PC-9 (cell line): ENCODE data around the gene HIGD1A. TPM values are rescaled to one million over a fixed set of nuclear protein-coding genes. Genes with fewer than 3 reads are reported as not detected.

ENCODE experiments used
- BruUV-seq: library from RNA; stranded (reverse); fragments of 400-500 nt; replicated peaks from 2 replicates; lab custom pipeline; 2021; lab: Mats Ljungman, UMichigan
- CTCF ChIA-PET: fragments of 300-600 bp; sonication (Branson Sonifier 250); formaldehyde crosslinking; loops from one replicate; lab custom pipeline; 2022; ENCODE audit warnings: antibody characterized with exemption; lab: Charles Lee
- POLR2A ChIA-PET: fragments of 300-600 bp; sonication (Branson Sonifier 250); formaldehyde crosslinking; loops from one replicate; lab custom pipeline; 2022; ENCODE audit warnings: antibody characterized with exemption; ENCODE audit not compliant: unreplicated experiment; lab: Charles Lee
- DNase-seq, 2 experiments: peaks; one replicate each; pipeline versions ENCODE4 v3.0.0 to v3.0.0-alpha.2; 2015 to 2022; ENCODE audit warnings: mixed read lengths in 1 of 2
- H2AFZ ChIP-seq: fragments of 200-600 bp; sonication (generic); 2 replicates; pipeline ENCODE4 v1.8.1; 2017; ENCODE audit warnings: antibody characterized with exemption
- H3F3A ChIP-seq: fragments of 200-600 bp; sonication (generic); 2 replicates; pipeline ENCODE4 v1.8.1; 2017; ENCODE audit warnings: antibody characterized with exemption, mild to moderate bottlenecking, low read depth; ENCODE audit not compliant: insufficient read depth
- H3K27ac ChIP-seq: fragments of 200-600 bp; sonication (generic); 2 replicates; pipeline ENCODE4 v1.6.1; 2016; ENCODE audit warnings: mixed run types
- H3K27me3 ChIP-seq: fragments of 200-600 bp; sonication (generic); 2 replicates; pipeline ENCODE4 v1.6.1; 2016; ENCODE audit warnings: low read depth, mixed run types; ENCODE audit not compliant: insufficient read depth
- H3K36me3 ChIP-seq: fragments of 200-600 bp; sonication (generic); 2 replicates; pipeline ENCODE4 v1.6.1; 2016; ENCODE audit warnings: low read depth, mixed run types
- H3K4me1 ChIP-seq: fragments of 200-600 bp; sonication (generic); replicated peaks from 2 replicates; pipeline ENCODE4 v1.6.1; 2016; ENCODE audit warnings: mixed run types; ENCODE audit not compliant: insufficient read depth
- H3K4me2 ChIP-seq: fragments of 200-600 bp; sonication (generic); 2 replicates; pipeline ENCODE4 v1.6.1; 2017; ENCODE audit warnings: mixed run types
- H3K4me3 ChIP-seq: fragments of 200-600 bp; sonication (generic); 2 replicates; pipeline ENCODE4 v1.6.1; 2016; ENCODE audit warnings: mixed run types
- H3K79me2 ChIP-seq: fragments of 200-600 bp; sonication (generic); 2 replicates; pipeline ENCODE4 v1.6.1; 2017; ENCODE audit warnings: low read depth, mixed run types
- H3K9me2 ChIP-seq: fragments of 200-600 bp; sonication (generic); 2 replicates; pipeline ENCODE4 v1.8.1; 2017; ENCODE audit warnings: mild to moderate bottlenecking; ENCODE audit not compliant: insufficient read depth
- H3K9me3 ChIP-seq: fragments of 200-600 bp; sonication (generic); 2 replicates; pipeline ENCODE4 v1.8.1; 2016; ENCODE audit warnings: low read depth; ENCODE audit not compliant: insufficient read depth
- H4K20me1 ChIP-seq: fragments of 200-600 bp; sonication (generic); 2 replicates; pipeline ENCODE4 v1.8.1; 2017; ENCODE audit not compliant: insufficient read depth
- CTCF ChIP-seq: fragments of 200-600 bp; sonication (generic); conservative IDR thresholded peaks from 2 replicates; pipeline ENCODE4 v1.6.1; 2017; ENCODE audit warnings: mixed run types, antibody characterized with exemption, mild to moderate bottlenecking, moderate library complexity
- EZH2 ChIP-seq: fragments of 200-600 bp; sonication (generic); IDR thresholded peaks from 2 replicates; pipeline ENCODE4 v1.8.0; 2017; ENCODE audit warnings: antibody characterized with exemption, low read depth
- intact Hi-C: fragments of 100-400 bp; cut with micrococcal nuclease; formaldehyde crosslinking; loops from one replicate; pipeline ENCODE4 v1.10.0; 2022; ENCODE audit not compliant: unreplicated experiment
- total RNA-seq: library from RNA; stranded (reverse); gene quantifications from 2 replicates; pipeline ENCODE4 v1.2.3, GENCODE V29; 2021

HIGD1A gene
- total RNA-seq, 1 experiment from 2014 or later = 69.7 TPM

DNA sequence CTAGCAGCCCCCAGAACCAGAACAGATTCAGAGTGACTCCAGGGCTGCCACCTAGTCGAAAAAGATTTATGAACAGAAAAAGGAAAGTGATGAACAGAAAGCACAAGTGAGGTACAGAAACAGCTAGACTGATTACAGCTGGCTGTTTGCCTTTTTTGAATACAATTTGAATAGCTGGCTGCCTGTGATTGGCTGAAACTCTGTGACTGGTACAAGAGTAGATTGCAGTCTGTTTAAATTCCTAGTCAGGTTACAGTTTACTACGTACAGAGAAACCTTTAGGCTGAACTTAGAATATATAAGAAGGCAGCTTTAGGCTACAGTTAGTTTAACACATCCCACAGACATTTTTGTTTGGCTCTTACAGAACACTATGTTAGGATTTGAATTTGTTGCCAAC is 41.3 kb downstream of the HIGD1A start:
- intact Hi-C loops = no loop called here
- TF ChIP-seq EZH2 (no peak), CTCF (no peak)
- Histone ChIP-seq H3K27me3 (no peaks in the 10 kb centered on the region), H3K9me2 (no peaks in the 10 kb centered on the region), H3K27ac (no peak overlapping the region), H3K4me1 (peaks cover 7% of the 10 kb centered on the region; the same call in 1 of the 2 replicates), H2AFZ (no peak overlapping the region), H3F3A (peaks cover 9% of the 10 kb centered on the region), H3K9me3 (no peaks in the 10 kb centered on the region; the same call in 1 of the 2 replicates), H3K4me2 (no peak overlapping the region), H3K4me3 (no peak overlapping the region), H3K79me2 (no peaks in the 10 kb centered on the region), H4K20me1 (no peaks in the 10 kb centered on the region), H3K36me3 (no peaks in the 10 kb centered on the region)
- ChIA-PET POLR2A (no interaction called here), CTCF (no interaction called here)
- no TSS peak for BruUV-seq
- no peak for DNase-seq

DNA sequence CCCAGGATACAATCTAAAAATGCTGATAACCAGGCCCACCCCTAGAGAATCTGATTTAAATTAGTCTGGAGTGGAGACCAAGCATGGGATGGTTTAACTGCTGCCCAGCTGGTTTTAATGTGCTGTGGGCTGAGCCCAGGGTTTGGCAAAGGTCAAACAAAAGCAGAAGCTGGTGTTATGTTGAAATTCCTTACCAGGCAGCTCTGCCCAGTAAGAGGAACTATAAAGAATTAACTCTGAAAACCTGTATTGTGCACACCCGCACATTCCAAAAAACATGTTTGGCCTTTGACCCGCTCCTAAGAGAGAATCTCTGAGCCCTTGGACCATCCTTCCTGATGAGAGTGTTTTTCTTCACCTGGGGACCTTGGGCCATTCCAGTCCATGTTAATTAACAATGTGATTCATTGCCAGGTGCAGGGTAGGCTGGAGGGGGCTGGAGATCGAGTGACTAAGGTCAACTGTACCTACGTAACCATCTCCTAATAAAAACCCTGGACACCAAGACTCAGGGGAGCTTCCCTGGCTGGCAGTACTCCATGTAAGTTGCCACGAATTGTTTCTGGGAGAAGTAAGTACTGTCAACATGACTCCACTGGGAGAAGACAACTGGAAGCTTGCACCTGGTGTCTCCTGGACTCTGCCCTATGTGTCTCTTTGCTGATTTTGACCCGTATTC is 42.1 kb downstream of the HIGD1A start:
- H3F3A ChIP-seq = peaks cover 9% of the 10 kb centered on the region
- no peaks in the 10 kb centered on the region; the same call in 1 of the 2 replicates for H3K9me3 ChIP-seq
- CTCF ChIA-PET = interaction anchor here (0.6 kb wide), 1 partner anchor 210 kb away, joined by 4 read pairs; no protein-coding TSS in a partner anchor
- no peaks in the 10 kb centered on the region for H3K27me3 ChIP-seq
- no peaks in the 10 kb centered on the region for H3K79me2 ChIP-seq
- H3K4me3 ChIP-seq = no peak overlapping the region
- H3K9me2 ChIP-seq = no peaks in the 10 kb centered on the region
- H3K27ac ChIP-seq = no peak overlapping the region
- DNase-seq = no peak
- intact Hi-C loops = no loop called here
- H3K4me2 ChIP-seq = no peak overlapping the region
- no peak for TF ChIP-seq EZH2
- TF ChIP-seq CTCF = no peak
- no peaks in the 10 kb centered on the region for H3K36me3 ChIP-seq
- BruUV-seq = no TSS peak
- no peak overlapping the region for H2AFZ ChIP-seq
- peaks cover 7% of the 10 kb centered on the region; the same call in 1 of the 2 replicates for H3K4me1 ChIP-seq
- H4K20me1 ChIP-seq = no peaks in the 10 kb centered on the region
- POLR2A ChIA-PET = no interaction called here

- intact Hi-C loops = no loop called here
- no peaks in the 10 kb centered on the region for H3K79me2 ChIP-seq
- H3F3A ChIP-seq = peaks cover 9% of the 10 kb centered on the region
- no peaks in the 10 kb centered on the region for H4K20me1 ChIP-seq
- no peak for DNase-seq
- no peak overlapping the region for H3K27ac ChIP-seq
- H3K4me1 ChIP-seq = 0 out of 2 replicates have a peak, but pooled peaks cover 10% of the 10 kb centered on the region
- H3K27me3 ChIP-seq = no peaks in the 10 kb centered on the region
- H3K4me2 ChIP-seq = no peak overlapping the region
- CTCF ChIA-PET = interaction anchor here (0.6 kb wide), 1 partner anchor 746 kb away, joined by 4 read pairs; no protein-coding TSS in a partner anchor
- H3K36me3 ChIP-seq = no peaks in the 10 kb centered on the region
- no peak for TF ChIP-seq CTCF
- TF ChIP-seq EZH2 = no peak
- H2AFZ ChIP-seq = no peak overlapping the region
- H3K4me3 ChIP-seq = no peak overlapping the region
- H3K9me3 ChIP-seq = no peaks in the 10 kb centered on the region; the same call in 1 of the 2 replicates
- BruUV-seq = no TSS peak
- H3K9me2 ChIP-seq = no peaks in the 10 kb centered on the region
- POLR2A ChIA-PET = no interaction called here
Measured at GRCh38 chr3:42758126-42758525, 46.2 kb downstream of the HIGD1A start.
